Activated T-helper 2 cell treated with anti-CD3 and anti-CD28 coated beads, Interferon-gamma antibody, Interleukin-2, Interleukin-4, amounts not matched to agents 10 μg/mL and 5 μg/mL and 100 μg/mL, durations not matched to agents 14 hours and 24 hours and 36 hours (primary cell): ENCODE measurements around the gene ZNF420. TPM values are rescaled to one million over a fixed set of nuclear protein-coding genes. Genes with fewer than 3 reads are reported as not detected.

ENCODE experiments used
- DNase-seq: peaks from one replicate; pipeline ENCODE4 v3.0.0; 2021; ENCODE audit warnings: low spot score
- H3K27ac Mint-ChIP-seq: one replicate; pipeline ENCODE4 v1.8.0; 2021; ENCODE audit warnings: mixed read lengths
- H3K27me3 Mint-ChIP-seq: one replicate; pipeline ENCODE4 v1.8.0; 2021; ENCODE audit warnings: low read depth, mixed read lengths
- H3K36me3 Mint-ChIP-seq: one replicate; pipeline ENCODE4 v1.8.0; 2021; ENCODE audit warnings: low read depth, mixed read lengths
- H3K4me1 Mint-ChIP-seq: one replicate; pipeline ENCODE4 v1.8.0; 2021; ENCODE audit warnings: low read depth, mixed read lengths
- H3K4me3 Mint-ChIP-seq: one replicate; pipeline ENCODE4 v1.8.0; 2021; ENCODE audit warnings: low read depth, mild to moderate bottlenecking, moderate library complexity, mixed read lengths
- H3K9me3 Mint-ChIP-seq: one replicate; pipeline ENCODE4 v1.8.0; 2021; ENCODE audit warnings: mixed read lengths
- intact Hi-C: fragments of 100-400 bp; cut with micrococcal nuclease; formaldehyde crosslinking; loops from one replicate; pipeline ENCODE4 v1.15.1; 2023
- total RNA-seq: library from RNA; stranded (reverse); gene quantifications from 2 replicates; pipeline ENCODE4 v1.2.3, GENCODE V29; 2022

The ZNF420 gene
- total RNA-seq, 1 donor from 2014 or later = 5.5 TPM

DNA sequence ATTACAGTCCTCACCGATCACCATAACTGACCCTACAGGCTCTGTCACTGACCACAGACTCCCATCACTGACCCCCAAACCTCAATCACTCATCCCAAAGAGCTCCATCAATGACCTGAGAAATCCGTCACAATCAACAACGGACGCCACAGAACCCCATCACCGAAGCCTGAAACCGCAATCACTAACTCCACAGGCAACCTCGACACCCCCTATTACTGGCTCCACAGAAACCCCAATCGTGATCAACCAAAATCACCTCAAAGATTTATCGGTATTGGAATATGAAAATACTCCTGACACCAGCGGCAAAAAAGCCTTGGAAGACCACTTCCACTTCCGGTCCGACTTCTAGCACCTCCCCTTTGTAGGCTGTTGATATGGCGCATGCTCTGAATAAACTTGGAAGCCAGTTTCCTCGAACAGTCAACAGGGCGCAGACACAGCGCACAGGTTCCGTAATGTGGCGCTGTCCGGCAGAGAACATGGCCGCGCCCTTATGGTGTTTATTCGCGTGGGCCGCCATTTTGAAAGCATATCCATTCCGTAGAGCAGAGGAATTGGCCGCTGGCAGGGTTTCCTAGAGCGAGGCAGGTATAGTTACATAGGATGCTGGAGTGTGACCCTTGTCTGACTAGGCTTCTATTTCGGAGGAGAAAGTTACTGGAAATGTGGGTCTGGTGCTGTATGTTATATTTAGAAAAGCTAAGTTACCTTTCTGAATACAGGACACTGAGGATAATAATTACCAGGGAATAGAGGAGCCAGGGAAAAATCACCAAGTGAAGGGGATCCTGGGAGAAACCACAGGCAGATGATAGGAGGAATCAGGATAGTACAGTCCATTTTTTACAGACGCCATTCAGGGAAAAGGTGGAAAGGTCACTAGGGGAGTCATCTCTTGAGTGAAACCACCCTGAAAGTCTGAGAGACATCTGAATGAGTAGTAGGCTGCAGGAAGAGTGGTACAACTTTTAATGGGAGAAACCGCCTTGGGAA lies 94.4 kb downstream of the ZNF420 start, which contains the start of gene ZNF585A:
ZNF585A (minus strand) TSS at position 328 of the 999 bp plus-strand sequence. CDS start 2,785 bp downstream, outside the sequence.
- peak; percentile 82 for DNase-seq
- Mint-ChIP-seq H3K4me3 (no peak within 1 kb of the TSS), H3K36me3 (peaks cover 25% of the 10 kb centered on the region), H3K27ac (no peak within 1 kb of the TSS), H3K4me1 (no peaks in the 10 kb centered on the region), H3K9me3 (peaks cover 54% of the 10 kb centered on the region), H3K27me3 (no peaks in the 10 kb centered on the region)
- intact Hi-C loops = loop anchor here (1.0 to 5.0 kb wide), 5 partner anchors 46 to 297 kb away; partner anchors contain the start of genes ZNF383, ZNF420, ZNF527 and ZNF568

Other genes with a start within 250 kb of the ZNF420 start
- gene ZNF790, start 240.0 kb upstream of the ZNF420 start, total RNA-seq = 4.6 TPM in 2 replicates
- gene ZNF345, start 227.6 kb upstream of the ZNF420 start, total RNA-seq = 2.3 and 3.9 TPM in 2 replicates
- 3.4 and 3.5 TPM in 2 replicates for gene ZNF829, start 162.1 kb upstream of the ZNF420 start, total RNA-seq
- gene ZNF568, start 162.1 kb upstream of the ZNF420 start, total RNA-seq = 4.5 and 6.3 TPM in 2 replicates
- gene ZNF585A, start 94.3 kb downstream of the ZNF420 start, total RNA-seq = 4.1 and 4.2 TPM in 2 replicates
- 2.4 and 3.0 TPM in 2 replicates for gene ZNF585B, start 132.1 kb downstream of the ZNF420 start, total RNA-seq
- 5.2 and 7.4 TPM in 2 replicates for gene ZNF383, start 139.8 kb downstream of the ZNF420 start, total RNA-seq